Muscle of arm (tissue), 12 donors: ENCODE results near the gene CNTNAP2. TPM values are rescaled to one million over a fixed set of nuclear protein-coding genes. Genes with fewer than 3 reads are reported as not detected.

Experiments used
- DNase-seq: peaks from one replicate; pipeline ENCODE4 v3.0.0-alpha.2; 2013
- polyA plus RNA-seq, 12 donors: library from polyadenylated mRNA; unstranded; fragments of 120-200 nt; gene quantifications; one replicate each; pipeline ENCODE4 v1.2.1, GENCODE V29; 2013; ENCODE audit not compliant: insufficient read length in 12 of 12

Gene CNTNAP2
- polyA plus RNA-seq, 12 donors = 7.4 to 16.1 (median 10.3) TPM; not detected in 1

GRCh38 chr7:148146346-148146745 is 2029.7 kb downstream of the CNTNAP2 start:
- no peak for DNase-seq

GRCh38 chr7:148147438-148147837 is 2030.8 kb downstream of the CNTNAP2 start:
- DNase-seq = no peak

DNA sequence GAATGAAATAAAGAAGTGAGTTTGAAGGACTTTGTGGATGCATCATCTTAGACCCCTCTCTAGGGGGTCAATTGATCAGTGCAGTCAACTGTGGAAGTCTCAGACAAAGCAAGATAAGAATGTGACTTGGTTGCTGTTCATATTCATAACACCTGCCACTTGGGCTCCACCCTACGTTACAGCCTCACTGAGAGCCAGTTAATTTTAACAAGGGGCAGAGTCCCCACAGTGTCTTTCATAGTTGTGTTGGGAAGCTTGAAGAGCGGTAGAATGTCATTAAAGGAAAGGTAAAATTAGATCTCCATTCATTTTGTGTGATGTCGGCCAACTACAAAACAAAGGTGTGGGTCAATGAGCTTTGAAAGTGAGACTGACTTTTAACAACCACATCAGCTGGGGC is 2031.9 kb downstream of the CNTNAP2 start:
- no peak for DNase-seq

- DNase-seq = no peak
These were observed 2033.1 kb downstream of the CNTNAP2 start for GRCh38 chr7:148149730-148150129.

DNA sequence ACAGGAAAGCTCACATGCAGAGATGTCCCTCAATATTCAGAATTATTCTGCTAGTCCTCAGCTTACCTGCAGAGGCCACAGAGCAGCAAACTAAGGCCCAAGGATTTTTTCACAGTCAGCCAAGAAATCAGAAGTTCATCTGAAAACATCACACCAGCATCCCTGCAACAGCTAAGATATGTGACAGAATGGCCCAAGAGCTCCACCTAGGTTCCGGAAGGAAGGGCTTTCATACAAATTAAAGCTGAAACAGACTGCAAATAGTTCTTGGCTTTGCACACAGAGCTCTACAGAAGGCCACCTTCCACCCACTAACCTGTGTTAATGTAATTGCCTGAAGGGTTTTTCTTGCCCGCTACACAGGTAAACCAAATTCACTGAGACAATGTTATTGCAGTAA is 2035.2 kb downstream of the CNTNAP2 start:
- DNase-seq = no peak

DNA sequence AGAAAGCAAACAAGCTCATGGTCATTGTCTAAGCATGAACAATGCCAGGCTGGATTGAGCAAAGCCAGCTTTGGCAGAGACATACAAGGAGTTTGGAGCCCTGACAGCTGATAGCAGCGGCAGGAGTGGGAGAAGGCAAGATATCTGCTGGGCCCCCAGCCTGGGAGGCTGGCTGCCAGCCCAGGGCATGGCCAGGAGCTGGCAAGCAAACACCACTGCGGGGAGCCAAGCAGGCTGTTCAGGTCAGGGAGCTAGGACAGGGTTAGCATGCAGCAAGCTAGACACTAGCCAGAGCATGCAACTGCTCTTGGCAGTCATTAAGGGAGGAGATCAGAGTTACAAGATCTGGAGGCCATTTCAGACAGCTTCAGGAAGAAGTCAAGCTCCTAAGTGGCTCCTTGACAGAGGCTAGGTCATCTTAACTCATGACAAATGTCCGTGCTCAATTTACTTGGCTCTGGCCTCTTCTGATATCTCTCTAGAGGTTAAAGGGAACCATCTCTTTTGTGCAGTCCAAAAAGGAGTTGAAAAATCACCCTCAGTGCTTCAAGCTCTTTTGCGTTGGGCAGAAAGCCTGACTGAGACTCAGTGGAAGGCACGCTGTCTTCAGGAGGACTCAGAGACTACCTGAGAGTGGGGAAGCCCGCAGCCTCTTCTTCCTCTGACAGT is 2037.1 kb downstream of the CNTNAP2 start:
- DNase-seq = peak; percentile 44

GRCh38 chr7:148155000-148155399 is 2038.4 kb downstream of the CNTNAP2 start:
- no peak for DNase-seq

DNA sequence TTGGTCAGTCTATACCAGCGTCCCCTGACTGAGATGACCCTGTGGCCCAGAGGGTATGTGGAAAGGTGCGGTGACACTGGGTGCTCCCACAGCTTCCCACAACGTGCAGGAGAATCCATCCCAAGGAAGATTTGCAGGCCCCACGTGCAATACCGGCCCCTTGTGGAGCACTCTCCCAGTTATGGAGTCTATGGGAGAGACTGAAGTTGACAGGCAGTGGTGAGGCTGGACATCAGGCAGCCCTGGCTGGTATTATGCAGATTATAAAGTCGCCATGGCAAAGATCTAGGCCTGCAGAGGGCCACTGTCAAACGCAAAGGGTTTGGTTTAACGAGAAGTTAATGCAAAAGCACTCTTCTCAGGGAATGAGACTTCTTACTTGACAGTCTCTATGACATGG is 2039.2 kb downstream of the CNTNAP2 start:
- DNase-seq = no peak

- no peak for DNase-seq
These were observed 2039.6 kb downstream of the CNTNAP2 start for GRCh38 chr7:148156233-148156632.

- no peak for DNase-seq
These were observed 2042.7 kb downstream of the CNTNAP2 start for GRCh38 chr7:148159331-148159730.

DNA sequence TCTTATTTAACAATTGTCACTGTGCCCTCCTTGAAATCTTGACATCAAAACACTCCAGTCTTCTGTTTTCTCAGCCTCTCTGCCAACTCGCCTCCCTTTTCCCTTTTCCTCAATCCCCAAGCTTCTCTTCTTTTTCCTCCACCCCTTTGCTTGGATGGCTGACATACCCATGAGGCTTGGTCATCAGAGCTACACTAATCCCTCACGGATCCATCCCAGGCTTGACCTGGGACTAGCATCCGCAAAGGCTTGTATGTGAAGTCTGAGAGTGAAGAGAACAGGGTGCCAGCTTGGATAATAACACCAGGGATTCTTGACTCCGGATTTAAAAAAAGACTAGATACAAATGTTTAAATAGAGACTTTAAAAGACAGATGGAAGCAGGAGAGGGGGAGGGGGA is 2045.2 kb downstream of the CNTNAP2 start:
- DNase-seq = no peak

DNA sequence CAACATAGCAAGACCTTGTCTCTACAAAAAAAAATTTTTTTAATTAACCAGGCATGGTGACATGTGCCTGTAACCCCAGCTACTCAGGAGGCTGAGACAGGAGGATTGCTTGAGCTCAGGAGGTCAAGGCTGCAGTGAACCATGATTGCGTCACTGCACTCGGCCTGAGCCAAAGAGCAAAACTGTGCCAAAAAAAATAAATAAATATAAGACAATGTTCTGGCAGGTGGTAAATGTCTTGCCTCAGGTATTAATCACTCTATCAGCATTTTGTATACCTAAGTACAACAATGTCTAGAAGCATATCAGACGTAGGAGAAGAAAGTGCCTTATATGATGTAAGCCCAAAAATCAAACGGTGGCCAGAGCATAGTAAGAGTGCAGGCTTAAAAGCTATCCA is 2046.2 kb downstream of the CNTNAP2 start:
- DNase-seq = no peak

- DNase-seq = no peak
These were observed 2046.6 kb downstream of the CNTNAP2 start for GRCh38 chr7:148163246-148163645.

DNA sequence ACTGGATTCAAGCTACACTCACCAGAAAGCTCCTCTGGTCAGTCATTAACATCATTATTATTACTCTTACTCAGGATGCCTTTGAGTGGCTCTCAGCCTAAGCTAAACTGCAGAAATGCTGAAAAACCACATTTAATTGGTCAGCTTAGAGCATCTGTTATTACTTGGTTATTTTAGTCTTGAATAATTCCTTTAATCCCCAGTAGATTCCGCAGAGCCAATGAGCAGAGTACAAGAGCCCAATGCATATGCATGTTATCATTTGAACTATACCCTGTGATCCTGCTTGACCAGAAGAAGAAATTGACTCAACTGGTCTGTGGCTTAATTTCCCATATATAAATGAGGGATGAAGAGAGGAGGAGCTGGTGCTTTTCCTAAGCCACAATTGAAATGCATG is 2056.3 kb downstream of the CNTNAP2 start:
- no peak for DNase-seq

DNA sequence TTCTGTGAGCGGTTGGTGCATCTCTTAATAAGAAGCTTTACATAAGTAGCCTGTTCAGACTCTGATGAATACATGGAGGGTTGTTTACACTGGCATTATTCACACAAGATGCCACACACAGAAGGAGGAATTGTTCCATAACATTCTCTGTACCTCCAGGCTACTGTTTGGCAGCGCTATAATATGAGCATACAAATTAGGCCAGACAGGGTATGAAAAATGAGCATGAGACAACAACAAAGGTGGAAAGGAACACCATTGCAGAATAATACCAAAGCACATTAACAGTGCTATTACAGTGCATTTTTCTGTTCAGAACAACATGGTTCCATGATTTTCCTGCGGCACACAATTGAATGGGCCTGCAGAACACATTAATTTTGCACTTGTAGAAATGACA is 2056.8 kb downstream of the CNTNAP2 start:
- DNase-seq = no peak

DNA sequence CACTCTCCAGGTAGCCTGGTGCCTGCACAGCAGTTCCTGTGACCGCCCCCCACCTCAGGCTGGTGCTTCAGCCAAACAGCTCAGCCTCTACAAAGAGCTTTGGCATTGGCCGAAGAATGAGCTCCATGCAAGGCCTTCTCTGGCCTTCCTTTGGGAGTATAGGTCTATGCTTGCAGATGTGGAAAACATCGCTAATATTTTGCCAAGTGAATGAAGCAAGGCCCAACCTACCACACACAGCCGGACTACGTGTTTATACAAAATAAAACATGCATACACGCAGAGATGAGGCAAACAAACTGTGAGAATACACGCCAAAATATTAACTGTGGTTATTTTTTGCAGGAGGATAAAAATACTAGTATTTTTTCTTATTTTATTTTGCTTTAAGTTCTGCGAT is 2057.8 kb downstream of the CNTNAP2 start:
- DNase-seq = no peak

DNA sequence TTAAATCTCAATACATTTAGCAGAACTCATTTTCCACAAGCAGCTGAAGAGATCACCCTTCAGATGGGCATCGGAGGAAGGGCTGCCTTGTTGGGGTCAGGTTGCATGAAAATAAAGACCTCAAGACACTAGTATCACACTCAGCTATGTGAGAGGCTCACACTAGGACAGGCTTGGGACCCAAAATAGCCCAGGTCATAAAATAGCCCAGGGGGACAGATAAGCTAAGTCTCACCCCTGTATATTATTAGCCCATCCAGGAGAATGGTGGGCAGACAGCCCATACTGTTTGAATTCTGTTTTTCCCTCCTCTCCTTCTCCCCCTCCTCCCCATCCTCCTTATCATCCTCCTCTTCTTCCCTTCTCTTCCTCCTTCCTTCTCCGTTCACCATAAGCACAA is 2058.9 kb downstream of the CNTNAP2 start:
- no peak for DNase-seq

DNA sequence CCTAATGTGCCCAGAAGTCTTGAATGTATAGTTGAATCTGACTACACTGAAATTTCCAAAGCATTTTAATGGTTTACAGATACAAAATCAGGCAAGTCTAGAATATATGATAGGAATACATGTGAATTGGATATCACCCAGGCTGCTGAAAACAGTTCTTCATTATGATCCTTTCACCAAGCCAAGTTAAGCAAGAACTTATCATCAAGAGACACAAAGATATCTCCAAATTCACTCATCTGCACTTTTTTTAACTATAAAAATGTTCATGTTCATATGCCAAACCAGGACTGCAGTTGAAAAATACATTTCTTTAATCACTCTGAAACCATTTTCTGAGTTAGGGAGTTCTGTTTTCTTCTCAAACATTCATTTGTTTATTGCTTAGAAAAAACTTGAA is 2061.4 kb downstream of the CNTNAP2 start:
- DNase-seq = no peak

DNA sequence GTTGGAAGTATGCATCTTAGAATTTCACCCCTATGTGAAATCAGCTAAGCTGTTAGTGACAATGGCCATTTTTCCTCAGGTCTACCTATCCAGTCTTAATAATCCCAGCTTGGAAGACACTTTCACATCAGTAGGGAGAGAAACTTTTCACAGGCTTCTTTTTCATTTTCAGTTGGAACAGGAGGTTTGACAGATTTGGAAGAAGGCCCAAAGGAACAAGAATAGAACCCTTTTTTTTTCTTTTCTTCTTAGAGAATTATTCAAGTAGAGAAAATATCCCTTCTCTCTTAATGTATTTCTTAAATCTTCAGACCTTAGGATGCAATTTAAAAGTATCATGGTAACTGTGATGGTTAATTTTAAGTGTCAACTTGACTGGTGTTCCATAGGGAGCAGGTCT is 2063.5 kb downstream of the CNTNAP2 start:
- no peak for DNase-seq

DNA sequence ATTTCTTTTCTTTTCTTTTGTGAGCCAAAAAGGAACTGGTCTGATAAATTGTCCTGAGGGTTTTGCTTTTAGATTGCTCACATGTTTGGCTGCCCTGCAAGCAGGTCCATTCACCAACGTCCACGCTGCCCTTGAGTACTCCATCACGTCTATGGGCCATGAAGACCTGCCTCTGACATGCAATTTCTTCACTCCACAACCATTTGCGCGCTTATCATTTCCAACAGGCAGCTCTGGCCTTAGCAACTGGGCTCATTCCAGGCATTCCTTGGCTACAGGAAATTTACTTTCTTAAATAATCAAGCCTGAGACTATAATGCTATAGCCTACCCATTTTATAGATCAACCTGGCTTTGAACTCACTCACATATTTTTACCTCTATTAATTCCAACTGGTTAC is 2065.7 kb downstream of the CNTNAP2 start:
- DNase-seq = no peak

DNA sequence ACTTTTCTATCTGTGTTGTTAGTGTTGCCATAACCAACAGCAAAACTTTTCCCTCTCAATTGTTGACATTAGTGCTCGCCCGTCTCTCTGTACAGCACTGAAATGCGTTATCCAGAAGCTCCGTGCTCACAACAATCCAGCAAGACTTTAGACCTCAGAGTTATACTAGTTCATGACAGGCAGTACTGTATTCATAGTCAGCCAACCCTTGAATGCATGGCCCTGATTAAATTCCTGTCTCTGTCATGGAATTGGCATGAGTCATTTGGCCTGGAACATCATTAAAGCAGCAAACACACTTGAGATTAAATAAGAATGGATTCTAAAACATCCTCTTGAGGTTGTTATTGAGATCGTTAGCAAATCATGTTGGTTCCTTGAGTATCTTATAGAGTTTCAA is 2068.4 kb downstream of the CNTNAP2 start:
- no peak for DNase-seq

GRCh38 chr7:148187471-148187870 is 2070.9 kb downstream of the CNTNAP2 start:
- no peak for DNase-seq

DNA sequence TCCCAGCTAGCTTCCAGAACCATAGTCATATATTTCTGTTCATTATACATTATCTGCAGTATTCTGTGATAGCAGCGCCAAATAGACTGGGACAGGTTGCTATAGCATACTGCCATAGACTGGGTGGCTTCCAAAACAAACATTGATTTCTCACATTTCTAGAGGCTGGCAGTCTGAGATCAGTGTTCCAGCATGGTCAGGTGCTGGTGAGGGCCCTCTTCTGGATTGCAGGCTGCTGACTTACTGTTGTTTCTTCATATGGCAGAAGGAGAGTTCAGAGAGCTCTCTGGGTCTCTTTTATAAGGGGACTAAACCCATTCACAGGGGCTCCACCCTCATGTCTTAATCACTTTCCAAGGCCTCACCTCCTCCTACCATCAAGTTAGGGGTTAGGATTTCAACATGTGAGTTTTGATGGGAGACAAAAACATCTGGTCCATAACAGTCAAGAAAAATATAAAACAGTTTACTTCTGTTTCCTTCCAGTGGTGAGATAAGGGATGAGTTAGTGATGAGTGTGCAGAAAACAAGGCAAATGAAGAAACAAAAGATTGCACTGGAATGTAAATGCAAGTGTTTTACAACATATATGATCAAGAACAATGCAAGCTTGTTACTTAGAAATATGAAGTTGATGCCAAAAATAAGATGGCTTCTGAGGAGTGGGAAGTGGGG is 2074.9 kb downstream of the CNTNAP2 start:
- no peak for DNase-seq

DNA sequence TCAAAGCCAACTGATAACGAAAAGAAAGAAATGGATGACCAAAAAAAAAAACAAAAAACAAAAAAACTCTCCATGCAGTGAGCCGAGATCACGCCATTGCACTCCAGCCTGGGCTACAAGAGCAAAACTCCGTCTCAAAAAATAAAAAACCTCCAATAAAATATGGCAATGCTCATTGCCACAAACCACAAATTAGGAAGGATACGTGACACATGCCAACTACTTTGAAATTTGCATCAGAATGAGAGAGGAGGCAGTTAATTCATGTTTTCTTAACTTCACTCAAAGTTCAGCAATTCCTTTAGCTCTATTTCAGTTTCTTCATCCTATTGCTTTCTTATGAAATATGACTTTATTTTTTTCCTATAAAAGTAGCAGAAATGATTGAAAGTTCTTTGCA is 2075.9 kb downstream of the CNTNAP2 start:
- no peak for DNase-seq
